Activated T-helper 17 cell treated with anti-CD3 and anti-CD28 coated beads, Interleukin-2, amount 50 U/mL, for 72 hours (primary cell): ENCODE results near the gene CHMP2A. TPM values are rescaled to one million over a fixed set of nuclear protein-coding genes. Genes with fewer than 3 reads are reported as not detected.
"Not testable (repeated sequence)": the region's sequence is repeated elsewhere in the genome, so short reads cannot be mapped to it uniquely, and the experiment has no call there.

Source experiments
- ATAC-seq: fragments of 150-1000 bp; cut with Tn5 transposase; replicated peaks from 2 replicates; pipeline ENCODE4 v1.10.0; 2021; ENCODE audit warnings: mild to moderate bottlenecking, moderate library complexity
- H3K27ac Mint-ChIP-seq: one replicate; pipeline ENCODE4 v1.8.0; 2022; ENCODE audit warnings: mixed read lengths
- H3K27me3 Mint-ChIP-seq: one replicate; pipeline ENCODE4 v1.8.0; 2022; ENCODE audit warnings: mixed read lengths
- H3K36me3 Mint-ChIP-seq: one replicate; pipeline ENCODE4 v1.8.0; 2022; ENCODE audit warnings: low read depth, mild to moderate bottlenecking, mixed read lengths
- H3K4me1 Mint-ChIP-seq: one replicate; pipeline ENCODE4 v1.8.0; 2022; ENCODE audit warnings: mixed read lengths
- H3K4me3 Mint-ChIP-seq: one replicate; pipeline ENCODE4 v1.8.0; 2022; ENCODE audit warnings: mild to moderate bottlenecking, mixed read lengths
- H3K9me3 Mint-ChIP-seq: one replicate; pipeline ENCODE4 v1.8.0; 2022; ENCODE audit warnings: mixed read lengths
- total RNA-seq, 2 donors: library from RNA; stranded (reverse); gene quantifications; one replicate each; pipeline ENCODE4 v1.2.3, GENCODE V29; 2022

Gene CHMP2A
- total RNA-seq, 2 donors from 2014 or later, result 79.0 to 95.8 TPM

GRCh38 chr19:58518256-58519086 lies 36.4 kb downstream of the CHMP2A start:
- H3K27me3 Mint-ChIP-seq, result no peaks in the 10 kb centered on the region

GRCh38 chr19:58516964-58517833 lies 37.7 kb downstream of the CHMP2A start:
- Mint-ChIP-seq H3K27me3 (no peaks in the 10 kb centered on the region), H3K9me3 (no peaks in the 10 kb centered on the region), H3K36me3 (peaks cover 36% of the 10 kb centered on the region), H3K4me3 (peak overlapping the region; percentile 89), H3K4me1 (peaks cover 18% of the 10 kb centered on the region), H3K27ac (no peak overlapping the region)
- ATAC-seq, result no peak

More at GRCh38 chr19:58518256-58519086, 36.4 kb downstream of the CHMP2A start:
- H3K9me3 Mint-ChIP-seq, result no peaks in the 10 kb centered on the region
- H3K27ac Mint-ChIP-seq, result peak overlapping the region; percentile 96
- ATAC-seq, result no peak
- peaks cover 36% of the 10 kb centered on the region for H3K36me3 Mint-ChIP-seq
- peaks cover 18% of the 10 kb centered on the region for H3K4me1 Mint-ChIP-seq
- peak overlapping the region; percentile 89 for H3K4me3 Mint-ChIP-seq

- no peak for ATAC-seq
Measured at GRCh38 chr19:58516246-58516836, 38.6 kb downstream of the CHMP2A start.

GRCh38 chr19:58515259-58515658 lies 39.6 kb downstream of the CHMP2A start:
- no peak for ATAC-seq
- Mint-ChIP-seq H3K27ac (peak overlapping the region; percentile 80), H3K4me3 (peak overlapping the region; percentile 85), H3K27me3 (no peaks in the 10 kb centered on the region), H3K4me1 (peaks cover 12% of the 10 kb centered on the region), H3K36me3 (peaks cover 36% of the 10 kb centered on the region), H3K9me3 (no peaks in the 10 kb centered on the region)

More at GRCh38 chr19:58516246-58516836, 38.6 kb downstream of the CHMP2A start:
- Mint-ChIP-seq H3K27ac (peak overlapping the region; percentile 80), H3K27me3 (no peaks in the 10 kb centered on the region), H3K36me3 (peaks cover 36% of the 10 kb centered on the region), H3K9me3 (no peaks in the 10 kb centered on the region), H3K4me1 (peaks cover 13% of the 10 kb centered on the region), H3K4me3 (peak overlapping the region; percentile 85)

GRCh38 chr19:58514564-58515022 lies 40.3 kb downstream of the CHMP2A start:
- Mint-ChIP-seq H3K4me3 (peak overlapping the region; percentile 85), H3K27ac (peak overlapping the region; percentile 85), H3K27me3 (no peaks in the 10 kb centered on the region), H3K4me1 (peaks cover 12% of the 10 kb centered on the region), H3K9me3 (no peaks in the 10 kb centered on the region), H3K36me3 (peaks cover 32% of the 10 kb centered on the region)
- ATAC-seq, result no peak

- no peaks in the 10 kb centered on the region for H3K9me3 Mint-ChIP-seq
- H3K27me3 Mint-ChIP-seq, result no peaks in the 10 kb centered on the region
- peak; percentile 95 for ATAC-seq
- peak overlapping the region; percentile 85 for H3K4me3 Mint-ChIP-seq
- peaks cover 26% of the 10 kb centered on the region for H3K36me3 Mint-ChIP-seq
- H3K4me1 Mint-ChIP-seq, result peaks cover 12% of the 10 kb centered on the region
- H3K27ac Mint-ChIP-seq, result peak overlapping the region; percentile 85
Measured at GRCh38 chr19:58513694-58514563, 41.0 kb downstream of the CHMP2A start.

GRCh38 chr19:58513213-58513693 lies 41.7 kb downstream of the CHMP2A start:
- H3K27me3 Mint-ChIP-seq, result no peaks in the 10 kb centered on the region
- ATAC-seq, result peak; percentile 2
- no peaks in the 10 kb centered on the region for H3K9me3 Mint-ChIP-seq
- peaks cover 20% of the 10 kb centered on the region for H3K36me3 Mint-ChIP-seq
- H3K4me3 Mint-ChIP-seq, result peak overlapping the region; percentile 85
- H3K27ac Mint-ChIP-seq, result peak overlapping the region; percentile 85
- peaks cover 11% of the 10 kb centered on the region for H3K4me1 Mint-ChIP-seq

- Mint-ChIP-seq H3K9me3 (peaks cover 3% of the 10 kb centered on the region), H3K4me1 (peaks cover 6% of the 10 kb centered on the region), H3K27me3 (no peaks in the 10 kb centered on the region), H3K27ac (peak within 1 kb of the TSS; percentile 85), H3K36me3 (peaks cover 16% of the 10 kb centered on the region), H3K4me3 (peak within 1 kb of the TSS; percentile 85)
- no peak for ATAC-seq
Measured at GRCh38 chr19:58511353-58512208, 43.3 kb downstream of the CHMP2A start, which contains the start of gene SLC27A5. TSS of gene SLC27A5 (minus strand) at chr19:58511992. CDS start at chr19:58511955, 37 bp downstream.

GRCh38 chr19:58510084-58510862 lies 44.6 kb downstream of the CHMP2A start:
- no peak for ATAC-seq
- Mint-ChIP-seq H3K4me1 (peaks cover under 1% of the 10 kb centered on the region), H3K27me3 (no peaks in the 10 kb centered on the region), H3K27ac (peak overlapping the region; percentile 41), H3K4me3 (no peak overlapping the region), H3K9me3 (peaks cover 3% of the 10 kb centered on the region), H3K36me3 (peaks cover 8% of the 10 kb centered on the region)

- Mint-ChIP-seq H3K36me3 (peaks cover 2% of the 10 kb centered on the region), H3K4me1 (no peaks in the 10 kb centered on the region)
- ATAC-seq, result no peak
Measured at GRCh38 chr19:58509731-58510083, 45.2 kb downstream of the CHMP2A start.

GRCh38 chr19:58507602-58508223 lies 47.2 kb downstream of the CHMP2A start:
- ATAC-seq, H3K36me3 Mint-ChIP-seq, H3K4me3 Mint-ChIP-seq, H3K4me1 Mint-ChIP-seq, H3K27me3 Mint-ChIP-seq, H3K9me3 Mint-ChIP-seq, H3K27ac Mint-ChIP-seq: not testable (repeated sequence)

More at GRCh38 chr19:58509731-58510083, 45.2 kb downstream of the CHMP2A start:
- no peak overlapping the region for H3K4me3 Mint-ChIP-seq
- peak overlapping the region; percentile 41 for H3K27ac Mint-ChIP-seq
- no peaks in the 10 kb centered on the region for H3K27me3 Mint-ChIP-seq
- peaks cover 3% of the 10 kb centered on the region for H3K9me3 Mint-ChIP-seq
